ENCODE results near the gene DDHD1.
"Not testable (repeated sequence)": the region's sequence is repeated elsewhere in the genome, so short reads cannot be mapped to it uniquely, and the experiment has no call there.

Gene DDHD1

DNA sequence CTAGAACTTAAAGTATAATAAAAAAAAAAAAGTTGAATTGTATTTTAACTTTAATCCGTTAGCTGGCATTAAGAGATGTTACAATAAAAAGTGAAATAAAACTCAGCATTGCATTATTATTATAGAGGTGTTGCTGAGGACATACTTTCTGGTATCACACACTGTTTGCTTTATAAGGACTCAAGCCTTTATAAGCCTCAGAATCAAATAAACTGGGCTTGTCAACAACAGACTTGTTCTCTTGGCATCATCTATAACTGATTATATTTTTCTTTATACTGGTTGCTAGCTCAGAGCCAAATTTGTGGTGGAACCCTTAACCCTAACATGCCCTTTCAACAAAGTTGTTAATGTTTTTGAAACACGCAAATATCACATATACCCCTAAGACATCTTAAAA, 62.3 kb downstream of the DDHD1 start:
- no peak overlapping the region for H3K27ac ChIP-seq
- no peak for TF ChIP-seq ZFX (IDR thresholded peaks at IDR 0.05)
- no peak for TF ChIP-seq CTCF (conservative IDR thresholded peaks at IDR 0.05)

DNA sequence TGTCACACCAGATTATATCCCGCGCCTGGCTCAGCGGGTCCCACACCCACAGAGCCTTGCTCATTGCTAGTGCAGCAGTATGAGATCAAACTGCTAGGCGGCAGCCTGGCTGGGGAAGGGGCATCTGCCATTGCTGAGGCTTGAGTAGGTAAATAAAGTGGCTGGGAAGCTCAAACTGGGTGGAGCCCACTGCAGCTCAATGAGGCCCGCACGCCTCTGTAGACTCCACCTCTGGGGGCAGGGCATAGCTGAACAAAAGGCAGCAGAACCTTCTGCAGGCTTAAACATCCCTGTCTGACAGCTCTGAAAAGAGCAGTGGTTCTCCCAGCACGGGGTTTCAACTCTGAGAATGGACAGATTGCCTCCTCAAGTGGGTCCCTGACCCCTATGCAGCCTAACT, 68.2 kb downstream of the DDHD1 start:
- H3K27ac ChIP-seq: not testable (repeated sequence)

GRCh38 chr14:53064475-53064874, 88.6 kb downstream of the DDHD1 start:
- TF ChIP-seq CTCF (conservative IDR thresholded peaks at IDR 0.05) (no peak), ZFX (IDR thresholded peaks at IDR 0.05) (no peak)

GRCh38 chr14:53062856-53063255, 90.3 kb downstream of the DDHD1 start:
- TF ChIP-seq CTCF (conservative IDR thresholded peaks at IDR 0.05) (no peak), ZFX (IDR thresholded peaks at IDR 0.05) (no peak)
- no peak overlapping the region for H3K27ac ChIP-seq

More at GRCh38 chr14:53064475-53064874, 88.6 kb downstream of the DDHD1 start:
- no peak overlapping the region for H3K27ac ChIP-seq

- TF ChIP-seq ZFX (IDR thresholded peaks at IDR 0.05): no peak
- TF ChIP-seq CTCF (conservative IDR thresholded peaks at IDR 0.05): no peak
- H3K27ac ChIP-seq: no peak overlapping the region
Observed at GRCh38 chr14:53060046-53060445, 93.1 kb downstream of the DDHD1 start.

DNA sequence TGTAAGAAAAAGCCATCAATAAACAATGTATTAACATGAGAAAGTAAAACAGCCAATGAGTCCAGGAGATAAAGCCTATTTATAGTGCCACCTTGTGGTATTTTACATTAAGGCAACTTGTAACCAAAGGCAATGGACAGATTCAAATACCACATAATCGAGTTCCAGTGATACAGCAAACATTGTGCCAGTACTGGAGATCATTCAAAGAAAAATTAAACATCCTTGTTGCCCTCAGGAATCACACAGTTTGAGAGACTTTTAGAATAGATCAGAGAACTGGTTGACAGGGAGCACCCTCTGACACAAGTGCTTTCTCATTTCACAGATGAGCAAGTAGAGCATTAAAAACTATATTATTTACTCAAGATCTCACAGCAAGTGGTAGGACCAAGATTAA, 98.1 kb downstream of the DDHD1 start:
- TF ChIP-seq ZFX (IDR thresholded peaks at IDR 0.05): no peak
- TF ChIP-seq CTCF (conservative IDR thresholded peaks at IDR 0.05): peak; percentile 89
- no peak overlapping the region for H3K27ac ChIP-seq

GRCh38 chr14:53054457-53054856, 98.7 kb downstream of the DDHD1 start:
- TF ChIP-seq CTCF (conservative IDR thresholded peaks at IDR 0.05): no peak
- no peak for TF ChIP-seq ZFX (IDR thresholded peaks at IDR 0.05)
- H3K27ac ChIP-seq: no peak overlapping the region

- no peak overlapping the region for H3K27ac ChIP-seq
- TF ChIP-seq ZFX (IDR thresholded peaks at IDR 0.05) (no peak), CTCF (conservative IDR thresholded peaks at IDR 0.05) (no peak)
Observed at GRCh38 chr14:53048631-53049030, 104.5 kb downstream of the DDHD1 start.
